HG02588 (cell line): Measurements from ENCODE around the gene MAGED2.
"Not testable (repeated sequence)": the region's sequence is repeated elsewhere in the genome, so short reads cannot be mapped to it uniquely, and the experiment has no call there.

ENCODE experiments used
- ATAC-seq: cut with Tn5 transposase; IDR thresholded peaks from one replicate; pipeline ENCODE4 v1.9.1; 2021; ENCODE audit warnings: mild to moderate bottlenecking, moderate library complexity; ENCODE audit not compliant: unreplicated experiment

The MAGED2 gene

DNA sequence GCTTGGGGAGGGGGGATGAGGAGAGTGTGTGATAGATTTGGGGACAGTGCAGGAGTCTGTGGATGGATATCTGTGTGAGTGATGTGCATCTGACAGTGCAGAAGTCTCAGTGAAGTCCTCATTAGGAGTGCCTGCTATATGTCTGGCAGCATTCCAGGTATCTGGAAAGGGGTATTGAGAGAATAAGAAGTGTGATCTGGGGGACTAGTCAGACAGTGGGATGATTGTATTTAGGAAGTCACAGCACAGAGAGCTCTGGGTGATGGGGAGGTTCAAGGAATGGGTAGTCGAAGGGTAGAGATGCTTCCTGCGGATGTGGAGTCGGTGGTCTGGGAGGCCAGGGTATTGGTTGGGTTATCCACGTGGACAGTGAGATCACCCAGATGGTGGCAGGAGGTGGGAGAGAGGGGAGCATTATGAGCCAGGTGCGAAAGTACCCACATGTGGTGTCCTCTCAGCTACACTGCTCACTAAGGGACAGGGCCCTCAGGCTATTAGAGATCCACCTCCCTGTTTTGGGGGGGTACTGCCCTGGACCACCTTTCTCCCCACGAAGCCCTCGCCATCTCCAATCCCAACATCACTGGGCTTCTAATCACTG, 9.8 kb downstream of the MAGED2 start:
- no peak for ATAC-seq

DNA sequence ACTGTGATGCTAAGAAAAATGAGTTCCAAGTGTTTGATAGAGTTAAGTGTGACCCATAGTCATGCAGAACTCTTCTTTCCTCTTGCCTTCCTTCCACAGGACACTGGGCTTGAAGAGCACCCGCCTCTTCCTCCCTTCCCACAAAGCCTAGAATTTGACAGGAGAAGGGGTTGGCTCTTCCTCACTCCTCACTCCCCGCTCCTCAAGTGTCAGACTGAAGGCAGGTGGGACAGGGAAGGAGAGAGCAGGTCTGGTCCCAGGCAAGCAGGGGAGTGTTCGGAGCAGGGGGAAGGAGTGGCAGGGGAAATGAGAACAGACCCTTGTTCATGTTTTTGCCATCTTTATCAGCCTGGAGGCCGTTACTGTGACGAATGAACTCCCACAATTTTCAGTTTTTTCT, 10.7 kb downstream of the MAGED2 start:
- ATAC-seq, result no peak

DNA sequence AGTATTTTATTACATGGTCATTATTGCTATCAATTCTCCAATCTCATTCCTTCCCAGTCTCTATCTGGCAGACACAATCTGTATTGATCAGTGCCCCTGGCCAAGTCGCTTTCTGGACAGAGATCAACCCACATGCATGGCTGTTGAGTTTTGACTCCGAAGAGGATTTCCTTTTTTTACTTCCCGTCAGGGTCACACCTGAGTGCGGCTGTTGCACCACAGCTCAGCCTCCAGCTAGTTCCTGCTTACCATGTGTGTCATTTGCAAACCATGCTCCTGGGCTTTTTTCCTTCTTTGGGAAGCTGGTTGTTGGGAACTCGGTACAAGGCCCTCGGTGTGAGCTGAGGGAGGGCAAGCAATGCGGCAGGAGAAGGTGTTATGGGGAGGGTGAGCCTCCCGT, 11.7 kb downstream of the MAGED2 start:
- ATAC-seq, result no peak

DNA sequence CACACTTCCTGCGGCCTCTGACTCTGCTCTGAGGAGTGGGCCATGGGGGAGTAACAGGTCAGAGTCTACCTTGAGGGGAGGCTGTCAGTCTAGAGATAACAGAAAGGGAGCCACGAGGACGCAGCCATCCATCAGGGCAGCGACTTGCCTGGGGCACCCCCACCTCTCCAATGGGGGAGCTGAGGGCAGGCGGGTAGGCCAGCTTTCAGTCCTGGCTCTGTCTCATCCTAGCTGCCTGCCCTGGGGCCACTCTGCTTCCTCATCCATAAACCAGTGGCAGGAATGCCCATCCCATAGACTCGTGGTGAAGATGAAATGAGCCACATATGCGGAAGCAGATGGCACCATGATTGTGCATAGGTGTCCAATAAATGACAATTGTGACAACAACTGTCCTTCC, 13.2 kb downstream of the MAGED2 start:
- ATAC-seq, result no peak

DNA sequence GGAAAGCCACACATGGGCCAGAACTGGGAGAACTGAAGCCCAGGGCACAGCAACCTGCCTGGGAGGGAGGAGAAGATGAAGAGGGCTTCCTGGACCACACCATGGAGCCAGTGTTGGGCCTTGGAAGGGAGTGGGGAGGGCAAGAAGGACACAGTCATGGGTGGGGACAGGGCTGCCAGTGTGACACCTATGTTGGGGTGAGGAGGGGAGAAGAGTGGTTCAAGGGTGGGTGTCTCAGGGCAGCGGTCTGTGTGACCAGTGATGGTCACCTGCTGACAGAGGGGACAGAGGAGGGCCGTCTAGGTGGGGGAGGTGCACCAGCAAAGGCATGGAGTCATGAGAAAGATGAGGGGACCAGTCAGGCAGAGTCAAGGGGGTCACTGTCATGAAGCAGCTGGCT, 13.8 kb downstream of the MAGED2 start:
- ATAC-seq, result no peak

DNA sequence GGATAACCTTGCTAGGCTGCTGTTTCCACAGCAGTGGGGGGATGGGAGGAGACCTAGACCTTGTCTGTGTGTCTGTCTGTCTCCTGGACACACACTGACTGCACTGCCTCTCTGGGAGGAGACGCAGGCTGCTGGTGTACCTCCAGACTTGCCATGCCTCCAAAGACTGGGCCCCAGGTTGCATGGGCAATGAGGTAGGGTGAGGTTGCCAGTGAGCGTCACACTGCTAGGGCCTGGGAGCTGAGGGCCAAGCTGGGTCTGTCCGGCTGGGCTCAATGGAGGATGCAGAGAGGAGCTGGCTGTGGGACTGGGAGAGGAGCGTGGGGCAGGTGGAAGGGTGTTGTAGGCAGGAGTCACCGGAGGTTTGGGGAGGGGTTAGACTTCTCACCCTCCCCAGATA, 16.6 kb downstream of the MAGED2 start:
- ATAC-seq, result no peak

DNA sequence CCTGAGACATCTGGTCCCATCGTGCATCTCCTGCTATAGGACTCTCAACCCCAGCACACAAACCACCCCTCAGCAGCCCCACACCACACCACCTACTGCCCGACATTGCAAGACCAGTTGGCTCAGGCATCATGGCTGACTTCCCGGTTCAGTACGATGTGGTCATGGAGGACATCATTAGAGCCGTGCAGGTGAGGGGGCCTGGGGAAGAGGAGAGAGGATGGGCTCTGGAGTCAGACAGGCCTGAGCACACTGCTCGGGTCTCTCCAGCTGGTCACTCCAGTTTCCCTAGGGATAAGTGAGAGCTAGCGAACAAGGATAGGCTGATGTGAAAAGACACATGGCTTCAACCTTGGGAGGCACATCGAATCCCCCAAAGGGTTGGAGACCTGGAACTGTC, 17.2 kb downstream of the MAGED2 start:
- ATAC-seq, result no peak

DNA sequence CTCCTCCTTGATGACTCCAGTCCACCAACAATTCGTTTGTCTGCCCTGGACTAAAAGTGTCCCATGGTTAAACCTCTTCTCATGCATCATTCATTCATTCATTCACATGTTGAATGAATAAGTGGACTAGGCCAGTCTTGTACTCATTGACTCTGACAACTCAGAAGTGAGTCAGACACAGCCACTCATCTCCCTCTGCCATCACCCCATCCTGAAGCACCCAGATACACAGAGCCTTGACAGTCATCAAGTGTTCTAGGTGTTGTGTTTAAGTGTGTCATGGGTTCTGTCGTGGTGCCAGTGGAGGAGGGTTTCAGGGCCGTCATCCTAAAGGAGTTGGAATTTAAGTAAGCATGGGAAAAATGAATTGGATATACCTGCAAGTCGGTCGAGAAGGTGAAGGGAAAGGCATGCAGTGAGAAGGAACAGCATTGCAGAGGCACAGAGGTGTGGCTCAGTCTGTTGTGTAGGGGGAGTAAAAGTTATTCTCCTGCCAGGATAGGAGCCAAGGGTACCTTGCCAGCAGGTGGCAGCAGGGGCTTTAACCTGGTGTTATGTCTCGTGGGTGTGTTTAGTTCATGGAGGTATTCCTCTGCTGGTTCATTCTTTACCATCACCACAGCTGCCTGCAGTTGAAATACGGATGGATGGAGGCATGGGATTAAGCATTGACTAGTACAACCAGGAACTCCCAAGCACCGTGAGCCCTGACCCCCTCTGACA, 18.3 kb downstream of the MAGED2 start:
- no peak for ATAC-seq

DNA sequence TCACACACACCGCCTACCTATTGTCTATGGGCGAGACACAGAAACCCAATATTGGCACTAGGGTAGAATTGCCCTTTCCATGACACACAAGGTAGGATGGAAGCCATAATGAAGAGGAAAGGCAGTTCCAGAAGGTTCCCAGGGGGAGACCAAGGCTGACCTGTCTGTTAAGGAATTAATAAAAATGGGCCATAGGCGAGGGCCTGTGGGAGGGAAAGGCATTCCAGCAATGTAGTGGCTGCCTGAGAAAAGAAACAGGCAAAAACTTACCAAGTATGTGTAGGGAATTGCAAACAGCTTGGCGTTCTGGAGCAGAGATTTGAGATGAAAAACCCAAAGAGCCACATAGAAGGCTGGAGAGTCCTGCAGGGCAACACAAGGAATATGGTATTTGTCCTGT, 19.1 kb downstream of the MAGED2 start:
- ATAC-seq, result no peak

DNA sequence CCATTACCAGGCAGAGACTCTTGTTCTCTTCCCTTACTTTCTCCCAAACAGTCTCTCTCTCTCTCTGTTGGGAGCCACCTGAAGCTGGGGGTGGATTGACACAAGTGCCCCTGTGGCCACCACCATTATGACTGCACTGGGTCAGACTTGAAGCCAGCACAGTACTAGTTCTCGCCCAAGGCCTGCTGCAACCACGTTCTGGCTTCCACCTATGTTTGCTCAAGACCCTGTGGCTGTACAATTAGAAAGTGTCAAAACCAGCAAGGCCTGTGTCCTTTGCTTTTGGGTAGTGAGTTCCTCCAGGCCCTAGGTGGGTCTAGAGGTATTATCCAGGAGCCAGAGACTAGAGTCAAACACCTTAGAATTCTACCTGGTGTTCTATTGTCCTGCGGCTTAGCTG, 31.0 kb downstream of the MAGED2 start:
- ATAC-seq, result no peak

DNA sequence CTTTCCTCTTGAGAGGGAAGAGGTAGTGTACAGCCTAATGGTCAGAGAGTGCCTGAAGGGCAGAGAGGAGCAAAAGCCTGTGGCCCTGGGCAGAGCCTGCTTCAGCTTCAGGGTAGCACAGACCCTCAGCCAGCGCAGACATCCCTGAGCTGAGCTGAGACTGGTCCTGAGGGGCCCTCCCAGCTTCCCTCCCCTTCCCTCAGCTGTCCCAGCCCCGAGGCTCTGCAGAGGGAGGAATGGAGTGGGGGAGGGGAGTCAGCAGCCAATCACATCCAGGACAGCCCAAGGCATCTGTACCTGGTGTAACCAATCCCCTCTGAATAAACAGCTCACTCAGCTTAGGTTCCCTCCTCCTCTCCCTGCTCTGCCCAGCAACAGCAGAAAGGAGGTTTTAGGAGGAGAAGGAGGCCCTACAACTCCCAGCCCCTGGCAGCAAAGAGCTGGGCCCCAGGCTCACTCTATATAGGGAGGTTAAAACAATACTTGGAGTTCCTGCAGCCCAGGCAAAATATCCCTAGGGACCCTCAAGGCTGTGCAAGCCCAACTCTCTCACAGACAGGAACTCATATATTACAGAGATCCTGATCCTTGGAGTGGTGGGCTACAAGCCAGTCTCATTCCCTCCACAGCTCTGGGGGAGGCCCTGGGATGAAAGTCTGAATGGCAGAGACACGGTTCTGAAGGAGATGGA, 33.8 kb downstream of the MAGED2 start:
- not testable (repeated sequence) for ATAC-seq

DNA sequence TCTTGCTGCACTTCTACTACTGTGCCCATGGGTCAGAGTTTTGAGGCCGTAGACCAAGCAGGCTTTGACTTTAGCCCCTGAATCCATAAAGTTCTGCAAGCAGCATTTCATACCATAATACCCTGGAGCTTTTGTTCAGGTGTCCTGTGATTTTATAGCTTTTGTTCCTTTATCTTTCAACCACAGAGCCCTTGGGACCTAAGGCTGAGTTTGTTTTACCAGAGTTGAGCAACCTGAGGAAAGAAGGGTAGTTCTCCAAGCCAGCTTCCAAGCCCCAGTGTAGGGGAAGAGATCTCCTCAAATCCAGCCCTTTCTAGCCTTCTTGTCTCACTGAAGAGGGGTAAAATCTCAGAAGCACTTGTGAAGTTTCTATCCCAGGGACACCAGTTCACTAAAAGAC, 35.1 kb downstream of the MAGED2 start:
- ATAC-seq, result no peak

DNA sequence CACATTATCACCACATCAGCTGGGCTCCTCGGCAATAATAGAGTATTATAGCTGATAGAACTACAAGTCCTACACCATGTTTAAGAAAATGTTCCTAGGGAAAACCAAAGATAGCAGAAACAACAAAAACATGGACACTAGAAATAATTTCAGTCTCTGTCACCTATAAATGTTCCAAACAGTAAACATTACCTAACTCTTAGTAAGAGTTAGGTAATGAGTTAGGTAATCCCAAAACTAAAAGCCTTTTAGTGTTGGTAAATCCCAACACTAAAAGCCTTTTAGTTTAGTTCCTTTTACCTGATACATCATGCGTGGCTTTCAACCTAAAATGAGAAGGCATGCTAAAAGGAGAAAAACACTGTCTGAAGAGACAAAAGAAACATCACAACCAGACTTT, 35.5 kb downstream of the MAGED2 start:
- ATAC-seq, result no peak

DNA sequence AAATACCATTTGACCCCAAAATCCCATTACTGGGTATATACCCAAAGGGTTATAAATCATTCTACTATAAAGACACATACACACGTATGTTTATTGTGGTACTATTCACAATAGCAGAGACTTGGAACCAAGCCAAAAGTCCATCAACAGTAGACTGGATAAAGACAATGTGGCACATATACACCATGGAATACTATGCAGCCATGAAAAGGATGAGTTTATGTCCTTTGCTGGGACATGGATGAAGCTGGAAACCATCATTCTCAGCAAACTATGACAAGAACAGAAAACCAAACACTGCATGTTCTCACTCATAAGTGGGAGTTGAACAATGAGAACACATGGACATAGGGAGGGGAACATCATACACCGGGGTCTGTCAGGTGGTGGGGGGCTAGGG, 40.2 kb downstream of the MAGED2 start:
- not testable (repeated sequence) for ATAC-seq

DNA sequence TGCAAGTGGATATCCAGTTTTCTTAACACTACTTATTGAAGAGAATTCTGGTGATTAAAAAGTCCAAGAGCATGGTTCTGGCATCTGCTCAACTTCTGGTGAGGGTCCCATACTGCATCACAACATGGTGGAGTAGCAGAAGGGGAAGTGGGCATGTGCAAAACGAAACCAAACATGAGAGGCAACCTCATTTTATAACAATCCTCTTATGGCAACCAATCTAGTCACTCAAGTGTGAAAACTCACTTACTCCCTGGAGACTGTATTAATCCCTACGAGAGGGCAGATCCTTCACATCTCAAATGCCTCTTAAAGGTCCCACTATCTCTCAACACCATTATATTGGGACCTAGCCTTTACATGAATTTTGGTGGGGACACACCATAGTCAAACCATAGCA, 57.7 kb downstream of the MAGED2 start:
- ATAC-seq, result no peak
